Amniotic stem cell (primary cell): ENCODE results near the gene SIDT2.
A peak's percentile ranks its signal among the peaks of the same experiment; 100 is the strongest.

Experiments
- DNase-seq: peaks from one replicate; lab custom pipeline; 2025; lab: John Stamatoyannopoulos, UW

SIDT2 gene

DNA sequence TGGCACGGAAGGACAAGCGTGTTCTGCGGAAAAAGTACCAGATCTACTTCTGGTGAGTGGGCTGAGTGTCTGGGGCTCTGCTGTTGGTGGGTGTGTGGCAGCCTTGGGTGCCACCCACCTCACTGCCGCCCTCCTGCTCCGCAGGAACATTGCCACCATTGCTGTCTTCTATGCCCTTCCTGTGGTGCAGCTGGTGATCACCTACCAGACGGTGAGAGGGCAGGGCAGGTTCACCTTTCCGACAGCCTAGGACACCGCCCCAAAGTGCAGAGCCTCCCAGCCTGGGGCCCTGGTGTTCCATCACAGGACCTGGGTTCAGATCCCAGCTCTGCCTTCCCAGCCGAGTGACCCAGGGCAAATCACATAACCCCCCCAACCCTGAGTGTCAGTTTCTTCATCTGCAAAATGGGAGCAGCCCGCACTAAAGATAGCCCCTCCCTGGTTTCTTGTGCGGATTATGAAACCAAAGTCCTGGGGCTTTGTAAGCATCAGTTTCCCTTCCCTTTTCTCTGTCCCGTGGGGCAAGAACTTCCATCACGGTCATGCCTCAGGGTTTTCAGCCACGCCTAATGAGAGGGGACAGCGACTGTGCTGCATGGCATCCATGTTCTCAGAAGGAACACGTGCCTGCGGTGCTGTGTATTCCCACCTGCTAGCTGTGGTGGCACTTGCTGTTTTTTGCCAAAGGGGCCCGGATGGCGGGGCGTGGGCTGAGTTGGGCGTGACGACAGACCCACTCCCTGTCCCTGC, 10.8 kb downstream of the SIDT2 start:
- no peak for DNase-seq

DNA sequence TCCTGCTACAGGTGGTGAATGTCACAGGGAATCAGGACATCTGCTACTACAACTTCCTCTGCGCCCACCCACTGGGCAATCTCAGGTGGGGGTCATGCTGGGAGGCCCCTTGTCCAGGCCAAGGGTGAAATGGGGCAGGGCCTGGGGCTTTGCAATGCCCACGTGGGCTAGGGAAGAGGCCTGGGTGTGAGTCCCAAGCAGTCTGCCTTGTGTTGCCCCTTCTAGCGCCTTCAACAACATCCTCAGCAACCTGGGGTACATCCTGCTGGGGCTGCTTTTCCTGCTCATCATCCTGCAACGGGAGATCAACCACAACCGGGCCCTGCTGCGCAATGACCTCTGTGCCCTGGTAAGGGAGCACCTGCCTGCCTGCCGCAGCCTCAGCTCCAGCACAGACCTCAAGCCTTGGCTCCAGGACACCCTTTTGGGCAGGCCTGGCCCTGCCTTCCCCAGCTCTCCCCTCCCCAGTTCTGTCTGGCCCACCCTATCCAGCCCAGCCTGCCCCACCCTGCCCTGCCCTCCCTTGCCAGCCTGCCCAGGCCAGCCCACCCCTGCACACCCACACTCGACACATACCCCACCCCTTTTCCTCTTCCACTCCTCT, 11.5 kb downstream of the SIDT2 start:
- no peak for DNase-seq

DNA sequence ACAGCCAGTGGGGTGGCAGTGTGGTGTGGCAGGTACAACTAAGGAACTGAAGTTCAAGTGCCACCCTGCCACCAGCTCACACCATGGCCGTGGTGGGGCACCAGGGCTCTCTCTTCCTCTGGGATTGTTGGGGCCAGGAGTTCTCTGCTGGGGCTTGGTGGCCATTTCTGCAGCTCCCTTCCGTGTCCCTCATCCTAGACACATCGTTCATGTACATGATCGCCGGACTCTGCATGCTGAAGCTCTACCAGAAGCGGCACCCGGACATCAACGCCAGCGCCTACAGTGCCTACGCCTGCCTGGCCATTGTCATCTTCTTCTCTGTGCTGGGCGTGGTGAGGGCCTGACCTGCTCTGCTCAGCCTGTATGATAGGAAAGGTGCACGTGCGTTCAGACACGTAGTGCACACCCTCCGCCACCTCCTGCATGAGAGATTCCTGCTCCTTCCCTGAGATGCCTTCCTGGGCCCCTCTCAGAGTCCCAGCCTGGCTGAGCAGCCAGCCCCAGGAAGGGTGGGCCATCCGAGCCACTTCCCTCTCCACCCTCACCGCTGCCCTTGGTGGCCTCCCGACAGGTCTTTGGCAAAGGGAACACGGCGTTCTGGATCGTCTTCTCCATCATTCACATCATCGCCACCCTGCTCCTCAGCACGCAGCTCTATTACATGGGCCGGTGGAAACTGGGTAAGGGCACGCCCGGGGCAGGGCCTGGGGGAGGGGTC, 13.3 kb downstream of the SIDT2 start:
- no peak for DNase-seq

DNA sequence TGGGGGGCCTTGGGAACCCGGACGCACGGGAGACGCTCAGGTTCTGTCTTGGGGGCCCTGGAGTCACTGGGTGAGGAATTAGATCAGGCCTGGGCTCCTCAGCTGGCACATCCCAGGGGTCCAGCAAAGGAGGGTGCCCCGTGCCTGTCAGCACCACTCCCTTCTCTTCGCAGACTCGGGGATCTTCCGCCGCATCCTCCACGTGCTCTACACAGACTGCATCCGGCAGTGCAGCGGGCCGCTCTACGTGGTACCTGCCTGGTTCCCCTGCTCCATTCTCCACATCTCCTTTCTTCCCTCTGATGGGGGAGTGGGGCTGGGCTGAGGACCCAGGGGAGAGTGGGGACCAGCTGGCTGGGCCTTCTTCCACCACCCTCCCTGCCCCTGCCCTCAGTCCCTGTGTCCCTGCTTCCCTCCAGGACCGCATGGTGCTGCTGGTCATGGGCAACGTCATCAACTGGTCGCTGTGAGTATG, 13.9 kb downstream of the SIDT2 start:
- no peak for DNase-seq

DNA sequence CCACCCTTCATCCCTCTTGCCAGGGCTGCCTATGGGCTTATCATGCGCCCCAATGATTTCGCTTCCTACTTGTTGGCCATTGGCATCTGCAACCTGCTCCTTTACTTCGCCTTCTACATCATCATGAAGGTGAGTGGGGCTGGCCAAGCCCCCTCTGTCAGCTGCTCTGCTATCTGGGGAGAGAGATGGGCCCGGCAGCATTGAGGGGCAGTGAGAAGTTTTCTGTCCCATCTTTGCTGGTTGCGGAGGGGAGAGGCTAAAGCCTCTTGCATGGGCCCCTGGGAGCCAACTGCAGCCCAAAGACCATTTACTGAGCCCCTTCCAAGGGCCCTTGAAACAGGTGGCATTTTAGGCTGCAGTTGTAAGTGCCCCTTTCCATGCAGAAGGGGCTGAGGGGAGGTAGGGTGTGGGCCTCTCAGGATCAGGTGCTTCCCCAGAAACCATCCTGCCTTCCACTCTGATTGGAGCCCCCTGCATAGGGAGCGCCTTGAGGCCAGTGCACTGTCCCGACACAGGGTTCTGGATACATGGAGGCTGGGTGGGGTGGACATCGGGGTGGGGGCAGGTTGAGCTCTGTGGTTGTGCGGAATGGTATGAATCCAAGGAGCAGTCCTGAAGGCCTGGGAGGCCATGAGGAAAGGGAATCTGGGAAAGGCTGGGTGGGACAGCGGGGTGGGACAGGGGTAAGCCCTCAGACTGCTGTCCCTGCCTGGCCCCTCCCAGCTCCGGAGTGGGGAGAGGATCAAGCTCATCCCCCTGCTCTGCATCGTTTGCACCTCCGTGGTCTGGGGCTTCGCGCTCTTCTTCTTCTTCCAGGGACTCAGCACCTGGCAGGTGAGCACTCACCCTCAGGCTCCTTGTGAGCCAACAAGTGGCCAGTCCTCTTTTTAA, 14.8 kb downstream of the SIDT2 start:
- DNase-seq: no peak

DNA sequence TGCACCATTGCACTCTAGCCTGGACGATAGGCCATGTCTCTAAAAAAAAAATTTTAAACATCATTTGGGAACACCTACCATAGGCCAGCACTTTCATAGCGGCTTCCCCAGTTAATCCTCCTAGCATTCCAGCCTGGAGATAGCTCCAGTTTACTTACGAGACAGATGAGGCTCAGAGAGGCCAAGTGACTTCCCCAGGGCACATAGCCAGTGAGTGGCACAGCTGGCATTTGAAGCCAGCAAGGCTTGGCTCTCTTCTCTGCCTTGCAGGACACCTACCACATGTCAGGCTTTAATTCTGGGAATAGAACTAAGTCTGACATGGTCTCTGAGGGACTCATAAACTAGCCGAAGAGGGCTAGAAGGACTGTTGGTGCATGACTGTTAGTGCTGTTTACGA, 15.7 kb downstream of the SIDT2 start:
- no peak for DNase-seq

DNA sequence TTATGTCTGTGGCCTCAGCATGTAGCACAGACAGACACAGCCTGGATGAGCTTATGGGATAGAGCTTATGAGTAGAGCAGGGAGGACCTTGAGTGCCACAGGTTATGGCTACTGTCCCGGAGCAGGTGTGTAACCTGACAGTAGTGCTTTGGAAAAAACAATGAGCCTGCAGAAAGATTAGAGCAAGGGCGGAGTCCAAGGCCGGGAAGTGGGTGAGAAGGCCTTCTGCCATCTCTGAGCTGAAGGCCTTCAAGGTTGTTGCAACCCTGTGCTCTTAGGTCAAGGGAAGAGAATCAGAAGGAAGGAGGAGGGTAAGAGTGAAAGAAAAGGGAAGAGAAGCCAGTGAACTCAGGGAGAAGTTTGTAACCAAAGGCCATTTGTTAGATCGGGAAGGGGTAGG, 16.7 kb downstream of the SIDT2 start:
- no peak for DNase-seq

DNA sequence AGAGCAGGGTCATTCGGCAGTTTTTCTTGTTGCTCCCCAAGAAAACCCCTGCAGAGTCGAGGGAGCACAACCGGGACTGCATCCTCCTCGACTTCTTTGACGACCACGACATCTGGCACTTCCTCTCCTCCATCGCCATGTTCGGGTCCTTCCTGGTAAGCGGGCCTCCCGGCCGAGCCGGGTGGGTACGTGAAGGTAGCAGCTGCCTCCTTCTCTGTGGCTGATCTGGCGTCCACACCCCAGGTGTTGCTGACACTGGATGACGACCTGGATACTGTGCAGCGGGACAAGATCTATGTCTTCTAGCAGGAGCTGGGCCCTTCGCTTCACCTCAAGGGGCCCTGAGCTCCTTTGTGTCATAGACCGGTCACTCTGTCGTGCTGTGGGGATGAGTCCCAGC, 17.2 kb downstream of the SIDT2 start:
- DNase-seq: no peak

DNA sequence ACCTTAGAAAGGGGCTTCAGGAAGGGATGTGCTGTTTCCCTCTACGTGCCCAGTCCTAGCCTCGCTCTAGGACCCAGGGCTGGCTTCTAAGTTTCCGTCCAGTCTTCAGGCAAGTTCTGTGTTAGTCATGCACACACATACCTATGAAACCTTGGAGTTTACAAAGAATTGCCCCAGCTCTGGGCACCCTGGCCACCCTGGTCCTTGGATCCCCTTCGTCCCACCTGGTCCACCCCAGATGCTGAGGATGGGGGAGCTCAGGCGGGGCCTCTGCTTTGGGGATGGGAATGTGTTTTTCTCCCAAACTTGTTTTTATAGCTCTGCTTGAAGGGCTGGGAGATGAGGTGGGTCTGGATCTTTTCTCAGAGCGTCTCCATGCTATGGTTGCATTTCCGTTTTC, 18.5 kb downstream of the SIDT2 start:
- no peak for DNase-seq

DNA sequence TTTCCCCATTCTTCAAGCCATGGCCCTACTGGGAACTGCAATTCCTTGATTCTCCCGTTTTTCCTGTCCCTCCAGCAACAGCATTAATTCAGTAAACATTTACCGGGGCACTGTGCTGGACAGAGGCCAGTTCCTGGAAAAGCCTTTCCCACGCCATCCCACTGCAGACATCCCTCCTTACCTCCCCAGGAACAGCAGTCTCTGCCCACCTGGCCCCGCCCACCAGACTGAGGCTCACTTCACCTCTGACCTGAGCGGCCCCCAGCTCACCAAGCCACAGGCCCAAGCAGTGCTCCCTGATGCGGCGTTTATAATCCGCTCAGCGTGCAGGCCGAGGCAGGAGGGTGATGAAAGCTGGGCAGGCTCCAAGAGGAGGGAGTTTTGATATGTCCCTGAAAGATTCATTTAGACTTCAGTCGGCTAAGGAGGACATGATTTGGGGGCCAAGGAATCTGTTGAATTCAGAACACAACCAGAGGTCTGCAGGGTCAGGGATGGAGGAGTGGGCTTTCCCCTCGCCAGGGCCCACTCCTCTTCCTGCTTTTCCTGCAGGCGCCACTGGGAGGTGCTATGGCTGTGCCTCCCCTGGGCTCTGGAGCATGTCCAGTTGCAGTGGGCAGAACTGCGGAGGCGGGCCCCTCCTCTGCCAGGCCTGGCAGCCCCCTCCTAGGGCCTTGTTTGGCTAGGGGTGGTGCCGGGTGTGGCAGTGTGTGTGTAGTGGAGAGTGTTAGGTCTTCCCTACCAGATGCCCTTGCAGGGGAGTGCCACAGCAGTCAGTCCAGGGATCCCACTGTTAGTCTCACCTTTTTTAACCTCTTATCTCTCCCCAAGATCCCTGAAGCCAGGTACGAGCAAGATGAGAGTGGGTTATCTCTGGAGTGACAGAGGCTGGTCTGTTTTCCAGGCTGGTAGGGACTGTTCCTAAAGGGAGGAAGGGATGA, 19.2 kb downstream of the SIDT2 start:
- no peak for DNase-seq

DNA sequence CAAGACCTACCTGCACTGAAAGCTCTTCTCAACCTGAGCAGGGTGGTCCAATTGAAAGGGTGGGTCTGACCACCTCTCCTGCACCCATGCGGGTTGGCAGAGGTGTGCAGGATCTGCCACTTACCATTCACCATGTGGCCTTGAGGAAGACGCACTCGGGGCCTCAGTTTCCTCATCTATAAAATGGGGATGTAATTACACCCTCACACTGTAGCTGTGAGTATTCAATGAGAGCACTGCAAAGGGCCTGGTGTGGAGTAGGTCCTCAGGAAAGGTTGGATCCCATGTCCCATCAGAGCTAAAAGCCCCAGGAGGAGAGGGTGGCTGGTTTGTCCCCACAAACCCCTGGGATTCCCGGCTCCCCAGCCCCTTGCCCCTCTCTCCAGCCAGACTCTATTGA, 20.1 kb downstream of the SIDT2 start:
- no peak for DNase-seq

DNA sequence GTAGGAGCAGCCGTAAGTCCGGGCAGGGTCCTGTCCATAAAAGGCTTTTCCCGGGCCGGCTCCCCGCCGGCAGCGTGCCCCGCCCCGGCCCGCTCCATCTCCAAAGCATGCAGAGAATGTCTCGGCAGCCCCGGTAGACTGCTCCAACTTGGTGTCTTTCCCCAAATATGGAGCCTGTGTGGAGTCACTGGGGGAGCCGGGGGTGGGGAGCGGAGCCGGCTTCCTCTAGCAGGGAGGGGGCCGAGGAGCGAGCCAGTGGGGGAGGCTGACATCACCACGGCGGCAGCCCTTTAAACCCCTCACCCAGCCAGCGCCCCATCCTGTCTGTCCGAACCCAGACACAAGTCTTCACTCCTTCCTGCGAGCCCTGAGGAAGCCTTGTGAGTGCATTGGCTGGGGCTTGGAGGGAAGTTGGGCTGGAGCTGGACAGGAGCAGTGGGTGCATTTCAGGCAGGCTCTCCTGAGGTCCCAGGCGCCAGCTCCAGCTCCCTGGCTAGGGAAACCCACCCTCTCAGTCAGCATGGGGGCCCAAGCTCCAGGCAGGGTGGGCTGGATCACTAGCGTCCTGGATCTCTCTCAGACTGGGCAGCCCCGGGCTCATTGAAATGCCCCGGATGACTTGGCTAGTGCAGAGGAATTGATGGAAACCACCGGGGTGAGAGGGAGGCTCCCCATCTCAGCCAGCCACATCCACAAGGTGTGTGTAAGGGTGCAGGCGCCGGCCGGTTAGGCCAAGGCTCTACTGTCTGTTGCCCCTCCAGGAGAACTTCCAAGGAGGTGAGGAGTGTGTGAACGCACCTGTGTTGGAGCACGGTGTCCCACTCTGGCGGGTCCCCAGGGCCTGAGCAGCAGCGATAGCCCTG, 20.7 kb downstream of the SIDT2 start, which contains the start of gene TAGLN:
Gene TAGLN, plus strand, starts transcription at position 318 of the 863 bp plus-strand sequence. CDS start 3,644 bp downstream, outside the sequence.
- peak; percentile 89 for DNase-seq

DNA sequence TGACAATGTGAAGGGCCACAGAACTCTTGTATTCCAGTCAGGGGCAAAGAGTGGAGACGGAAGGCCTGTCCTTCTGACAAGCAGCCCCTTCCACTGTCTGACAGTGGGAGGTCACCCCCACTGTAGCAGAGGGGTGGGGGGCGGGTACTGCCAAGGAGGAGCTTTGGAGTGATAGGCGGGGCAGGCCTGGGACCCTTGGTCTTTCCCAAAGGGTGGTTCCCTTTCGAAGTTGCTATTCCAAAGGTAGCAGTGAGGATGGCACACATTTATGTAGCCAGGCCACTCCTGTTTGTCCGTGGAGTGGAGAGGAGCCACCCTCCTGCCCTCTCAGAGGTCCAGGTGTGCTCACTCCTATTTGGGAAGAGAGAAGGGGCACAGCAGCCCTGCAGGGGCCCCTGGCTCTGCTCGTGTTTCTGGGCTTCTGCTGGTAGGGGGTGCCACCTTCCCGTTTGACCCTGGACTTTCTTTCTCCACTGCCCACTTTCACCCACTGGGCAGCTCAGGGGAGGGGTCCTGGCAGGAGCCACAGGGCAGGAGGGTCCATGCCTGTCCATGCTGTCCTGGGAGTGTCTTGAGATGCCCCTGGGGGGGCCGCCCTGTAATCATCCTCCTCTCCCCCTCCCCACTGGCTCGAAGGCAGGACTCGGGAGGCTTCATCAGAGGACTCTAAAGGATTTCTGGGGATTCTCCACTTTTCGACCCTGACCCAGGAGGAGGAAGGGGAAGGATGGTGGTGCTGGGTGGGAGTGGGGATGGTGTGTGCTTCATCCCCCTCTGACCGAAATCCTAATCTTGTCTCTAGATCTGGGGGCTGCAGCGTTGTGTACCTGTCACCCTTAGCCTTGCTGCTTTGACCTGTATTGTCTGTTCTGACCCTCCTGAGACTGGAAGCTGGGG, 21.6 kb downstream of the SIDT2 start:
- DNase-seq: no peak

DNA sequence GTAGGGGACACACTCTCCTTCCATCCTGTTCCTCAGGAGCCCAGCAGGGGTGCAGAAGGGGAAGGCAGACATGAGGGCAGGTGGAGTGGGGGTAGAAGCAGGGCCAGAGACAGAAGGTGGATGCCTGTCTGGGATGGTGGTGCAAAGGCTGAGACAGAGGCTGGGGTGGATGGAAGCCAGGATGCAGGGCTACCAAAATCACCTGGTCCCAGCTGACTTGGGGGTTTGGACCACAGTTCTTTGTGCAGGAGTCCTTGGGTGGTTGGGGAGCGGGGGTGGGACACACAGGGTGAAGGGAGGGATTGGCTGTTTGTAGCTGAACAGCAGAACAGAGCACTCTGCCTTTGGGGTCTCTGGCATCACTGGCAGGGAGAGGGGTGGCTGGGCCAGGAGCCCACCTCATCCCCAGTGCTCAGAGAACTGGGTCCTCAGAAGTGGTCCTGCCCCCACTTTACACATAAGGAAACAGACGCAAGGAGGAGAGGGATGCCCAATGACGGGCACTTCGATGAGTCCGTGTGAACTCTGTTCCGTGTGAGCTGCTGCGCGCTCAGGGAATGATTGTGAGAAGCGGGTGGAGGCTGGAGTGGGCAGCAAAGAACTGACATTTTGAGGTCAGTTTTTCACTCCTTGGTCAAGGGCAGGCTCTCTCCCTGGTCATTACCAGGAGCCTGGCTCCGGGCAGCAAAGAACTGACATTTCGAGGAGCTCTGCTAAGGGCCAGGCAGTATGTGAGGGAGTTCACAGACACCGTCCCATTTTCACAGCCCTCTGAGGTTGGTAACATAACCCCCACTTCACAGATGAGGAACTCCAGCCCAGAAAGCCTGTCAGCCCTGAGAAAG, 22.5 kb downstream of the SIDT2 start:
- no peak for DNase-seq

DNA sequence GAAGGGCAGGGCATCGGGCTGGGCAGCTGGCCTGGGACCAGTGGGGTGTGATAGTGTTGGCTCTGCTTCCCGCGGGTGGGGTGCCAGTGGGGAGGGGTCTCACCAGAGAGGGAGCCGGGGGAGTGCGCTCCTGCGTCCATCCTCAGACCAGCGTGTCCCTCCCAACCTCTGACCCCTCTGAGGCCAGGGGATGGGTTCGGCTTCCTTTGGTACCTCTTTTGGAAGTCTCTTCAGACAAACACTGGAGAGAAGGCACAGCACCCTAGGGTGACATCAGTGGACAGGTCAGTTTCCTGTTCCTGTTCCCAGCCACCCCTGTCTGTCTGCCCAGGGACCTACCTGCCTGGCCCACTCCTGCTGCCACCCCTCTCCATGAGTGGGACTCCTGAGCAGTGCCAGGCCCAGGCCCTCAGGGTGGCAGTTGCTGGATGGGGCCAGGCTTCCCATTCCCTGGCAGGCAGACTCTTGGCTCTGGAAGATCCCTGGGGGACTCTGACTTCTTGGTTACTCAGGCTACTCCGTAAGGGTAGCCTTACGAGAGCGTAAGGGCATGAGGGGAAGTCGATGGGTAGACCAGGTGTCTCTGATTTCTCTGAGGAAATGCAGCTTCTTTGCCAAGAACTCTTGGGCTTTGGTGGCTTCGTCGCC, 23.2 kb downstream of the SIDT2 start:
- DNase-seq: no peak

DNA sequence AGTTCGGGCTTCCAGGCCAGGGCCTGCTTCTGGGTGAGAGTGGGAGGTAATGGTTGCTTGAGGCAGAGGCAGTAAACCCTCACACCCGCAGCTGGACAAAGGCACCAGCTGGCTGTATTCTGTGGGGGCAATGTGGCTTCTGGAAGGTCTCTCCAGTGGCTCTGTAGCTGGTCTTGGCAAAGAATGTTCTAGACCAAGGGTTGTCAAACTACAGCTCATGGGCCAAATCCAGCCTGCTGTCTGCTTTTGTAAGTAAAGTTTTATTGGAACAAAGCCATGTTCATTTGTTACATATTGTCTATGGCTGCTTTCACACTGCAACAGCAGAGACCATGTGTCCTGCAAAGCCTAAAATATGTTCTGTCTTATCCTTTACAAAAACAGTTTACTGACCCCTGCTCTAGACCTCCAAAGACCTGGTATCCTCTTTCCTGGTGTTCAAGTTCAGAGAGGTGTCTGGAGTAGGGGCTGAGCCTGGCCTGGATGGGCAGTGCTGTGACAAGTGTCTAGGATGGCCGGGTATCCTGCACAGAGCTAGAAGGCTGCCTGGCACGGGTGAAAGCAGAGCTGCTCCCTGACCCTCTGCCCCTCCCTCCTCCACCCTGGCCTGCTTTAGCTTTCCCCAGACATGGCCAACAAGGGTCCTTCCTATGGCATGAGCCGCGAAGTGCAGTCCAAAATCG, 24.0 kb downstream of the SIDT2 start:
- DNase-seq: no peak

DNA sequence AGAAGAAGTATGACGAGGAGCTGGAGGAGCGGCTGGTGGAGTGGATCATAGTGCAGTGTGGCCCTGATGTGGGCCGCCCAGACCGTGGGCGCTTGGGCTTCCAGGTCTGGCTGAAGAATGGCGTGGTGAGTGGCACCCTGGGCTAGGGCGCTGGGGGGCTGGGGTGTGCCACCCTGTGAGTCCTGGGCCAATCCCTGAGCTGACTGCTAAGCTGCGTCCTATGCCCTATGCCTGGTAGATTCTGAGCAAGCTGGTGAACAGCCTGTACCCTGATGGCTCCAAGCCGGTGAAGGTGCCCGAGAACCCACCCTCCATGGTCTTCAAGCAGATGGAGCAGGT, 24.5 kb downstream of the SIDT2 start:
- DNase-seq: no peak
